H1 (cell line): ENCODE results near the gene PGPEP1. TPM values are rescaled to one million over a fixed set of nuclear protein-coding genes. Genes with fewer than 3 reads are reported as not detected.

Source experiments
- TAF7 ChIP-seq: optimal IDR thresholded peaks from 2 replicates; pipeline ENCODE3; 2011; ENCODE audit warnings: low read depth, mild to moderate bottlenecking, inconsistent platforms, low read length, moderate library complexity, borderline replicate concordance
- polyA plus RNA-seq, 7 experiments: library from polyadenylated mRNA; depleted of rRNA in 3 of 7; stranded (reverse) in 5 of 7; unstranded in 2 of 7; fragments of >200 nt in 5 of 7; fragments of 200-250 nt in 2 of 7; gene quantifications; 1 replicate in 5 of 7; 2 replicates in 1 of 7; 4 replicates in 1 of 7; pipeline versions ENCODE4 v1.2.1 to v1.2.3, GENCODE V29; 2011 to 2013; ENCODE audit warnings: missing spikeins in 2 of 7, mixed read lengths in 2 of 7
- total RNA-seq: library from RNA; stranded (reverse); fragmentation: NEBNext Ultra II Directional; extraction: Animal tissue kit (Norgen Biotek cat#: 25700); gene quantifications from 2 replicates; pipeline ENCODE4 v1.2.1, GENCODE V29; 2021

Gene PGPEP1
- total and polyA plus RNA-seq, 2 of the 8 experiments (the other 6 are each of a cell fraction or from before 2014, with no cell fraction given), result 17.0 to 33.4 TPM

GRCh38 chr19:18342090-18342632 lies 1.8 kb downstream of the PGPEP1 start (continued):
- no peak for TF ChIP-seq TAF7
